Endothelial cell of umbilical vein (primary cell): ENCODE results near the gene NIPSNAP2. TPM values are rescaled to one million over a fixed set of nuclear protein-coding genes. Genes with fewer than 3 reads are reported as not detected.

Source experiments
- BruUV-seq: library from RNA; stranded (reverse); fragments of 400-500 nt; replicated peaks from 2 replicates; lab custom pipeline; 2021; lab: Mats Ljungman, UMichigan
- CTCF ChIA-PET: fragments of 300-600, 350-600 bp; sonication (Branson Sonifier 250); formaldehyde crosslinking; loops from one replicate; lab custom pipeline; 2021; ENCODE audit warnings: antibody characterized with exemption, inconsistent platforms; lab: Charles Lee
- POLR2A ChIA-PET: fragments of 300-600, 350-600 bp; sonication (Branson Sonifier 250); formaldehyde crosslinking; loops from one replicate; lab custom pipeline; 2021; ENCODE audit warnings: antibody characterized with exemption, inconsistent platforms; lab: Charles Lee
- DNase-seq: peaks from one replicate; pipeline ENCODE4 v3.0.0-alpha.2; 2011; ENCODE audit warnings: low read depth, low spot score
- FAIRE-seq: peaks from 2 replicates; lab custom pipeline; 2011; peaks lifted over from hg19 to GRCh38; lab: Jason Lieb, UNC
- H2AFZ ChIP-seq: 2 replicates; pipeline ENCODE4 v1.6.0; 2012; ENCODE audit warnings: low read depth, low read length, control low read depth, inconsistent platforms
- H3K27ac ChIP-seq: 2 replicates; pipeline ENCODE4 v1.5.1; 2011; ENCODE audit warnings: low read depth, mild to moderate bottlenecking, control low read depth, low read length, moderate library complexity; ENCODE audit not compliant: insufficient read depth
- H3K27me3 ChIP-seq, 2 experiments: 2 replicates each; pipeline versions ENCODE4 v1.6.0 to v1.6.1; 2011; ENCODE audit warnings: low read length in 2 of 2, mixed read lengths in 1 of 2; ENCODE audit not compliant: control insufficient read depth in 2 of 2, insufficient read depth in 2 of 2
- H3K36me3 ChIP-seq, 2 experiments: 2 replicates in 1 of 2; 3 replicates in 1 of 2; pipeline ENCODE4 v1.5.1; 2011; ENCODE audit warnings: low read length in 2 of 2, mild to moderate bottlenecking in 1 of 2, moderate library complexity in 1 of 2; ENCODE audit not compliant: control insufficient read depth in 2 of 2, insufficient read depth in 2 of 2; ENCODE audit errors: extremely low read depth in 1 of 2
- H3K4me1 ChIP-seq: 3 replicates; pipeline ENCODE4 v1.5.1; 2011; ENCODE audit warnings: mild to moderate bottlenecking, low read length; ENCODE audit not compliant: control insufficient read depth, insufficient read depth; ENCODE audit errors: extremely low read depth
- H3K4me2 ChIP-seq: 2 replicates; pipeline ENCODE4 v1.6.1; 2011; ENCODE audit warnings: low read length, control low read depth, mixed read lengths; ENCODE audit not compliant: insufficient read depth
- H3K4me3 ChIP-seq, 3 experiments: fragments of 200-600 bp in 1 of 3; sonication (generic), shearing (Covaris generic) in 1 of 3; replicated peaks in 1 of 3; 2 replicates each; pipeline ENCODE4 v1.5.1; 2011 to 2016; ENCODE audit warnings: control low read depth in 3 of 3, low read length in 3 of 3, mild to moderate bottlenecking in 2 of 3, inconsistent platforms in 1 of 3, low read depth in 1 of 3, moderate library complexity in 1 of 3; ENCODE audit not compliant: insufficient read depth in 1 of 3
- H3K79me2 ChIP-seq: 2 replicates; pipeline ENCODE4 v1.6.0; 2012; ENCODE audit warnings: low read length, inconsistent platforms; ENCODE audit not compliant: control insufficient read depth, insufficient read depth
- H3K9ac ChIP-seq: replicated peaks from 2 replicates; pipeline ENCODE3; 2011; ENCODE audit warnings: low read length, control low read depth; ENCODE audit not compliant: insufficient read depth; ENCODE audit errors: extremely low read depth
- H3K9me1 ChIP-seq: replicated peaks from 3 replicates; pipeline ENCODE4 v1.6.0; 2011; ENCODE audit warnings: mild to moderate bottlenecking, low read length; ENCODE audit not compliant: control insufficient read depth, insufficient read depth; ENCODE audit errors: extremely low read depth
- H3K9me3 ChIP-seq: replicated peaks from 2 replicates; pipeline ENCODE4 v1.5.1; 2012; ENCODE audit warnings: low read length, inconsistent platforms; ENCODE audit not compliant: control insufficient read depth, insufficient read depth
- H4K20me1 ChIP-seq: replicated peaks from 2 replicates; pipeline ENCODE3; 2011; ENCODE audit warnings: mild to moderate bottlenecking, low read length; ENCODE audit not compliant: control insufficient read depth, insufficient read depth; ENCODE audit errors: extremely low read depth
- CTCF ChIP-seq, 2 donors: IDR thresholded peaks; 1 replicate in 1 of 2; 2 replicates in 1 of 2; pipeline ENCODE4 v1.5.1; 2011; ENCODE audit warnings: low read length in 2 of 2, mild to moderate bottlenecking in 2 of 2, moderate library complexity in 2 of 2, control low read depth in 1 of 2, inconsistent platforms in 1 of 2, low read depth in 1 of 2; ENCODE audit not compliant: insufficient read depth in 1 of 2; ENCODE audit errors: extremely low read depth in 1 of 2
- EZH2 ChIP-seq: IDR thresholded peaks from 2 replicates; pipeline ENCODE4 v1.6.1; 2012; ENCODE audit warnings: borderline replicate concordance, low read depth, mild to moderate bottlenecking, moderate library complexity, low read length, inconsistent platforms; ENCODE audit not compliant: severe bottlenecking
- FOS ChIP-seq: IDR thresholded peaks from 2 replicates; pipeline ENCODE4 v1.6.1; 2011; ENCODE audit warnings: mild to moderate bottlenecking, low read length, moderate library complexity, borderline replicate concordance; ENCODE audit not compliant: insufficient read depth
- GATA2 ChIP-seq: IDR thresholded peaks from 2 replicates; pipeline ENCODE4 v1.7.0; 2011; ENCODE audit warnings: low read depth, mild to moderate bottlenecking, moderate library complexity, mixed read lengths, low read length; ENCODE audit not compliant: insufficient read length, insufficient read depth
- JUN ChIP-seq: IDR thresholded peaks from 2 replicates; pipeline ENCODE4 v1.6.1; 2011; ENCODE audit warnings: borderline replicate concordance, low read depth; ENCODE audit not compliant: insufficient read length, insufficient read depth
- MAX ChIP-seq: IDR thresholded peaks from 2 replicates; pipeline ENCODE4 v1.6.1; 2011; ENCODE audit not compliant: insufficient read depth, insufficient read length
- MYC ChIP-seq: IDR thresholded peaks from one replicate; pipeline ENCODE4 v1.6.1; 2011; ENCODE audit warnings: mild to moderate bottlenecking, low read depth, low read length
- POLR2A ChIP-seq: IDR thresholded peaks from 2 replicates; pipeline ENCODE4 v1.6.1; 2012; ENCODE audit warnings: low read depth, mild to moderate bottlenecking, control low read depth, low read length
- POLR2AphosphoS5 ChIP-seq: IDR thresholded peaks from 2 replicates; pipeline ENCODE4 v1.6.1; 2012; ENCODE audit warnings: low read depth, mild to moderate bottlenecking, control low read depth, low read length, moderate library complexity; ENCODE audit not compliant: insufficient read depth
- dilution Hi-C: fragments of 300-500 bp; cut with MboI; formaldehyde crosslinking; loops from one replicate; pipeline ENCODE4 v1.15.0; 2019; ENCODE audit warnings: low sequenced_read_pairs; ENCODE audit not compliant: extremely low pct_ligation_motif_present
- intact Hi-C: fragments of 100-400 bp; cut with micrococcal nuclease; formaldehyde crosslinking; loops from one replicate; pipeline ENCODE4 v1.10.0; 2022
- polyA plus RNA-seq, 4 experiments: library from polyadenylated mRNA; depleted of rRNA in 3 of 4; stranded (reverse) in 3 of 4; unstranded in 1 of 4; fragments of >200 nt; gene quantifications; 2 replicates each; pipeline versions ENCODE4 v1.2.1 to v1.2.3, GENCODE V29; 2011 to 2012; ENCODE audit warnings: missing spikeins in 1 of 4
- total RNA-seq: library from RNA; stranded (reverse); gene quantifications from 2 replicates; pipeline ENCODE4 v1.2.3, GENCODE V29; 2021

NIPSNAP2 gene
- total and polyA plus RNA-seq, 2 donors (not counting 3 experiments of a cell fraction or from before 2014, with no cell fraction given): 29.7 to 50.5 TPM

- ChIA-PET CTCF (interaction anchor here (1.3 kb wide), 1 partner anchor 11 kb away, joined by 6 read pairs; no protein-coding TSS in a partner anchor), POLR2A (interaction anchor here (0.7 kb wide), 1 partner anchor 21 kb away, joined by 4 read pairs; no protein-coding TSS in a partner anchor)
- H3K27ac ChIP-seq: no peak overlapping the region
- no peak for TF ChIP-seq POLR2AphosphoS5
- TF ChIP-seq EZH2: no peak
- TF ChIP-seq FOS: no peak
- no peak for TF ChIP-seq JUN
- TF ChIP-seq POLR2A: no peak
- no peak for TF ChIP-seq GATA2
- no peak for TF ChIP-seq CTCF (IDR thresholded peaks at IDR 0.05; ENCODE audit: extremely low read depth in 1 of 2, insufficient read depth in 1 of 2, low read depth in 1 of 2, low read length in 2 of 2)
- TF ChIP-seq MYC: no peak
- TF ChIP-seq MAX: no peak
- intact Hi-C loops (no loop called here), dilution Hi-C loops (no loop called here)
- H3K9me3 ChIP-seq: no peaks in the 10 kb centered on the region
- no peak overlapping the region for H3K9ac ChIP-seq
- peaks cover 0 to 4% of the 10 kb centered on the region in 2 experiments for H3K36me3 ChIP-seq
- H3K27me3 ChIP-seq: no peaks in the 10 kb centered on the region
- BruUV-seq: no TSS peak
- H2AFZ ChIP-seq: no peak overlapping the region
- H4K20me1 ChIP-seq: no peaks in the 10 kb centered on the region
- H3K79me2 ChIP-seq: no peaks in the 10 kb centered on the region
- H3K4me3 ChIP-seq: no peak overlapping the region
- no peak overlapping the region for H3K4me2 ChIP-seq
- H3K9me1 ChIP-seq: no peaks in the 10 kb centered on the region
- DNase-seq (no peak), FAIRE-seq (no peak)
- H3K4me1 ChIP-seq: no peaks in the 10 kb centered on the region
Observed at GRCh38 chr7:56019501-56019900, 55.1 kb downstream of the NIPSNAP2 start.
